Stimulated activated CD8-positive, alpha-beta memory T cell treated with anti-CD3 and anti-CD28 coated beads, Interleukin-12 subunit alpha, Interleukin-12 subunit beta, amount 100 ng/mL, for 4 hours (primary cell): ENCODE results near the gene OR7G1.

Experiments
- DNase-seq: peaks from one replicate; pipeline ENCODE4 v3.0.0-alpha.2; 2020; ENCODE audit warnings: low read depth

OR7G1 gene, protein sequence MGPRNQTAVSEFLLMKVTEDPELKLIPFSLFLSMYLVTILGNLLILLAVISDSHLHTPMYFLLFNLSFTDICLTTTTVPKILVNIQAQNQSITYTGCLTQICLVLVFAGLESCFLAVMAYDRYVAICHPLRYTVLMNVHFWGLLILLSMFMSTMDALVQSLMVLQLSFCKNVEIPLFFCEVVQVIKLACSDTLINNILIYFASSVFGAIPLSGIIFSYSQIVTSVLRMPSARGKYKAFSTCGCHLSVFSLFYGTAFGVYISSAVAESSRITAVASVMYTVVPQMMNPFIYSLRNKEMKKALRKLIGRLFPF

DNA sequence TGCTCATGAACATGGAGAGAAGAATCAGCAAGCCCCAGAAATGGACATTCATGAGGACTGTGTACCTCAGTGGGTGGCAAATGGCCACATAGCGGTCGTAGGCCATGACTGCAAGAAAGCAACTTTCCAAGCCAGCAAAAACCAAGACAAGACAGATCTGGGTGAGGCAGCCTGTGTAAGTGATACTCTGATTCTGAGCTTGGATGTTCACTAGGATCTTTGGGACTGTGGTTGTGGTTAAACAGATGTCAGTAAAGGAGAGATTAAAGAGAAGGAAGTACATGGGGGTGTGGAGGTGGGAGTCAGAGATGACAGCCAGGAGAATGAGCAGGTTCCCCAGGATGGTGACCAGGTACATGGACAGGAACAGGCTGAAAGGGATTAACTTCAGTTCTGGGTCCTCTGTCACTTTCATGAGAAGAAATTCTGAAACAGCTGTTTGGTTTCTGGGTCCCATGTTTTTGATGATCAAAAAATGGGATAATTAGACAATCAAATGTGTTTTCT is at the start of gene OR7G1:
OR7G1 (minus strand) TSS at position 457 of the 507 bp plus-strand sequence; CDS start at position 457, 0 bp downstream.
- no peak for DNase-seq

DNA sequence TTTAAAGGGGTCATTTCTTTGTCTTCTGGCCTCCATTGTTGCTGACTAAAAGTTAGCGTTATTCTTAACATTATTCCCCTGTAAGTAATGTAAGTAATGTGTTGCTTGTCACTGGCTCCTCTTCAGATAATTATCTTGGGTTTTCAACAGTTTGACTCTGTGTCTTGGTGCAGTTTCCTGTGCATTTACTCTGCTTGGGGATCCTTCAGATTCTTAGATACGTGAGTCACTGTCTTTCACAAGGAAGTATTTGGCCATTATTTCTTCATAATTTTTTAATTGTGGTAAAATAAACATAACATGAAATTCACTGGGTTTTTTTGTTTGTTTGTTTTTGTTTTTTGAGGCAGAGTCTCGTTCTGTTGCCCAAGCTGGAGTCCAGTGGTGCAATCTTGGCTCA is 49.7 kb upstream of the OR7G1 start:
- DNase-seq: no peak

GRCh38 chr19:9161427-9161826 is 45.9 kb upstream of the OR7G1 start:
- DNase-seq: no peak

DNA sequence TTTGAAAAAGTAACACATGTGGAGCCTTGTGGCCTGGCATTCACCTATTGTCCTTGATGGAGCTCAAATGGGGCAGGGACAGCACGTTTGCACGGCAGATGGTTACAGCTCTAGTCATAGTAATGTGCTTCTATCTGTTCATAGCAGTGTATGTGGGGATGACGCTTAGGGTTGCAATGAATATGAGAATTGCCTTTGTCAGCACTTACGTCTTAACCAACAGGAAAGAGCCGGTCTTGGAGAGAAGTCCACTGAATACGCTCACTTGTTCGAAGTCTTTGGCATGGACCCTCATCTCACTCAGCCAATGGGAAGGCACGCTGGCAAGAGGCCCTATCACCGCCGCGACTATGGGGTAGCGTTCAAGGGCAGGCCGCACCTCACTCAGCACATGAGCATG is 44.3 kb upstream of the OR7G1 start:
- no peak for DNase-seq

DNA sequence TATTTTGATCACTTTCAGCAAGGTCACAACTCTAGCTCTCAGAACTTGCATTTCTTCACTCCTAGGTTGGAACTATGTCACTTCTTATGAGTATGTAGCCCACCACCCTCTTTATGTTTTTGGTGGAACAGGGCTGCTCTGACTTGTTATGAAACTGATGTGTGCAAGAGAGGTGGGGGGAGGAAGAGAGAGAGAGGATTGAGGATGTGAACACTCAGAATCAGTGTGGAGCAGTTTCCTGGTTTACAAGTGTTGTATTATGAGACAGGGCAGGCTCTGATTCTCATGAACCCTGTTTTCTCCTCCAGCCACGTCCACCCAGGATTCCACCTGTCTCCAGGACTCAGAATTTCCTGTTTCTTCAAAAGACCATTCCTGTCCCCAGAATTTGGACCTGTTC is 40.7 kb upstream of the OR7G1 start:
- DNase-seq: no peak

DNA sequence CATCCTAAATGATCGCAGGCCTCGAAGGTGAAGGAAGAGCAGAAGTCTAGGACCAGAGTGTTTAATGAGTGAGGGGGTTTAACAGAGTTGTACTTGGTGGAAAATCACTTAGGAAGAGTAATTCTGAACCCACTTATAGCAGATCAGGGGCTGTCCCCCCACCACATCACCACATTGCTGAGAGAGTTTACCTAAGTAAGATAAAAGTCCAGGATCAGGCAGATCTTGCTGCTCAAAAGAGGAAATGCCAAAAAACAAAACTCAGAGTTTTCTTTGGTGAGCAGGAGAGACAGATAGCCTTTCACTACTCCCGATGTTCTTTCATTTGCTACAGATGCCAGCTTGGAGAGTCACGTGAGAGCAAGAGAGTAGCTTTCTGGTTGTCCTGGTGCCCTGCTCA is 40.0 kb upstream of the OR7G1 start:
- DNase-seq: no peak

- DNase-seq: no peak
Measured at GRCh38 chr19:9151367-9151766, 35.8 kb upstream of the OR7G1 start.

DNA sequence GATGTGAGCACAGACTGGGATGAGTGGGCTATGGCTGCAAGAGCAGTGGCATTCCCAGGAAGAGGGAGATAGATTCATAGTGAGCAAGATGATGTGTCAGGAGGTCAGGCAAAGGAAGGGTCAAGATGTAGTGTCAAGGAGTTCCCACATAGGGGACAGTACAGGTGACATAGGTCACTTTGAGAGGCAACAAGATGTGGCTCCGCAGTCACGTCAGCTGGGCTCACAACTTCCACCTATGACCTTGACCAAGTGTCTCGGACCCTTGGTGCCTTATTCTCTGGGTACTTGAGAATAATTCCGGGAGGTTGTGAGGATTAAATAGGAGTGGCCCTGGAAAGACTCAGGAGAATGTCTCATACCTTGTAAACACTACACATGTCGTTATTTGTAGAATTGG is 35.1 kb upstream of the OR7G1 start:
- no peak for DNase-seq

DNA sequence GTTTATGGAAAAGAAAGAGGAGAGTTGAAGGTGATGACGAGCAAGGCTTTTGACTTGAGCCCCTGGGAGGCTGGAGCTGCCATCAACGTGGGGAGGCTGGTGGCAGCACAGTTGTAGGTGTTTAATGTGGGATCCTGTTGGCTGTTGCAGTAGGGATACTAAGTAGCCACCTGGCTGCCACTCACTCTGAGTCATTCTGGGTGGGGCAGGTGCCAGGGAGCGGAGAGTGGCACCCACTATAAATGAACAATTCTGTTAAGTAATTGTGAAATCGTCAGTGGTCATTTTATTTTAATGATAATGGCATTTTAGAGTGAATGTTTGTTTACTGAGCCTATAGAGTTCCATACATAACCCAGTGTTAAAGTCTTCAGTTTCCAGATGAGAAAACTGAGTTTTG is 34.4 kb upstream of the OR7G1 start:
- DNase-seq: no peak

DNA sequence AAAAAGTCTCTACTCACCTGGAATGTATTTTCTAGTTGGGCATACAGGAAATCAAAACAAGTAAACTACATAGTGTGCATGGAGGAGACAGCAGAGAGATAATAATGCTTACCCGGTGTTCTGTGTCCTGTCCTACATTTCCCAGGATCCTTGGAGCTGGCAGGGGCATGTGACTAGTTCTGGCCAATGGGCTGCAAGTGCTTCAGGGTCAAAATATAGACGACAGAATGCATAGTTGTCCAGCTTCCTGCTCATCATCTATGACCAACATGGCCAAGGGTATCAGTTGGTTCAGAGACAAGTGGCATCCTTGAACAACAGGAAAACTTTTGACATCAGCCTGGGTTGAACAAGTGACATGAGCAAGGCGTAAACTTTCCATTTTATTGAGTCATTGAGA is 33.1 kb upstream of the OR7G1 start:
- DNase-seq: no peak

DNA sequence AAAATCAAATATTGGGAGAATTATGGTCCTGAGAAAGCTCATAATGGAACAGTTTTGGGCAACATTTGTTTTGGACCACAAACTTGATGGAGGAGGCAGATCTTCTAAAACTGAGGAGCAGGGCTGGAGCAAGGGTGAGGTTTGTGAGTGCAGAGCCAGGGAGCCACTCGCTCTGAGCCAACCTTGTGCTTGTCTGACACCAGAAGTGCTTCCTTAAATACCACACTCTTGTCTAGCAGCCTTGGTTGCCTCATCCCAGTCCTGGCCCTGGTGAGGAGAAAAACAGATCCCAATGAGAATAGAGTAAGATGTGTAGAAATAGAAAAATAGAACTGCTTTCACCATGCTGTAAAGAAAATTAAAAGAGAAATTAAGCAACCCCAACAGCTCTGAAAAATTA is 31.3 kb upstream of the OR7G1 start:
- DNase-seq: no peak

DNA sequence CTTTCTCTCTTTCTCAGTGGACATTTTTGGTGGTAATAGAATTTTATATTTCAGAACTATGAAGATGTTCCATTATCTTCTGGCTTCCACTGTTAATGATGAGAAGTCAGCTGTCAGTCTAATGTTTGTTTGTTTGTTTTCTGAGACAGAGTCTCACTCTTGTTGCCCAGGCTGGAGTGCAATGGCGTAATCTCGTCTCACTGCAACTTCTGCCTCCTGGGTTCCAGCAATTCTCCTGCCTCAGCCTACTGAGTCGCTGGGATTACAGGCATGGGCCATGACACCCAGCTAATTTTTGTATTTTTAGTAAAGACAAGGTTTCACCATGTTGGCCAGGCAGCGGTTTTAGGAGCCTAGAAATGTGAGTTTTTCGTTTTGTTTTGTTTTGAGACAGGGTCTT is 29.4 kb upstream of the OR7G1 start:
- no peak for DNase-seq

- DNase-seq: peak; percentile 74
Measured at GRCh38 chr19:9140159-9140874, 24.8 kb upstream of the OR7G1 start, which contains the start of gene ZNF317. TSS of gene ZNF317 (plus strand) at chr19:9140397. CDS start at chr19:9156017, 15,620 bp downstream.

- DNase-seq: no peak
Measured at GRCh38 chr19:9139609-9140158, 24.1 kb upstream of the OR7G1 start.

DNA sequence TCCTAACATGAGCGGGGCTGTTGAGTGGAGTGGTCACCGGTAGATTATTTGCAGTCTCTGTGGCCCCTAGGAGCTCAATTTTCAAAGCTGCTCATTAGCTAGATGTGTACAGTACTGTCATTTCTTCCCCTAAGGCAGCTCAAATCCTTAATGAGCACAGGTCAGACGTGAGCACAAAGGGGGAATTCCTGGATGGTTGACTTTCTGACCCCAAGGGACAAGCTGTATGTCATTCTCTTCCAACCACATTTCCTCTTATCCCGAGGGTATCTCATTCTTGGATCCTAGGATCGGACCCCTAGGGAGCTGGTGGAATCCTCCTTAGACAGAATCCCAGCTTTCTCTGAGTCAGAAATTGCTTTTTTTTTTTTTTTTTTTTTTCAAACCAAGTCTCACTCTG is 16.9 kb upstream of the OR7G1 start:
- DNase-seq: no peak

GRCh38 chr19:9130965-9131364 is 15.4 kb upstream of the OR7G1 start:
- DNase-seq: no peak

GRCh38 chr19:9128171-9128570 is 12.6 kb upstream of the OR7G1 start:
- DNase-seq: no peak

DNA sequence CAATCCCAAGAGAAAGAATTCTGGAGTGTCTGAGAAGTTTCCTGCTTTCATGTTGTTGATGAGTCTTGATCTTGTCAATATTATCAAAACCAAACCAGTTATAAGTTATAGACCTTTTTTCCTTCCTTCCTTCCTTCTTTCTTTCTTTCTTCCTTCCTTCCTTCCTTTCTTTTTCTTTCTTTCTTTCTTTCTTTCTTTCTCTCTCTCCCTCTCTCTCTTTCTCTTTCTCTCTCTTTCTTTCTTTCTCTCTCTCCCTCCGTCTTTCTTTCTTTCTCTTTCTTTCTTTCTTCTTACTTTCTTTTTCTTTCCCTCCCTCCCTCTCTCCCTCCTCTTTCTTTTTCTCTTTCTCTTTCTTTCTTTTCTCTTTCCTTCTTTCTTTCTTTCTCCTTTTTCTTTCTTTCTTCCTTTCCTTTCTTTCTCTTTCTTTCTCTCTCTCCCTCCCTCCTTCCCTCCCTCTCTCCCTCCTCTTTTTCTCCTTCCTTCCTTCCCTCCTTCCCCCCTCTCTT is 11.4 kb upstream of the OR7G1 start, which contains the start of gene OR7G3:
OR7G3 (minus strand) TSS at position 51 of the 506 bp plus-strand sequence; CDS start at position 51, 0 bp downstream.
- DNase-seq: no peak

- DNase-seq: no peak
Measured at GRCh38 chr19:9116547-9116946, 984 bp upstream of the OR7G1 start.

DNA sequence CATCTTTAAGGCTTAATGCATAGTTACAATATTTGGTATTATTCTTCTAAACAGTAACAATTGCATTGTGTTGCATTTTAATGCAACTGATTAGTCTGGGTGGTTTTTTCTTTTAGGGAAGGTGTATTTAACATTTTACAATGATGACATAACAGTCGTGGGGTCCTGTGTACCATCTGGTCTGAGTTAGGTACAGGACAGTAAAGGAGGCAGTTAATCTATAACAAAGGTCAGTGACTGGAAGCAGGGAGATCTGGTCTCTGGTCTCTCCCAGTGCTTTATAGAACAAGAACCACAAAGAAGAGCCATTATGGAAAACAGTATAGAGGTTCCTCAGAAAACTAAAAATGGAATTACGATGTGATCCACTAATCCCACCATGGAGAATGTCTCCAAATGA is 5.6 kb downstream of the OR7G1 start:
- no peak for DNase-seq

DNA sequence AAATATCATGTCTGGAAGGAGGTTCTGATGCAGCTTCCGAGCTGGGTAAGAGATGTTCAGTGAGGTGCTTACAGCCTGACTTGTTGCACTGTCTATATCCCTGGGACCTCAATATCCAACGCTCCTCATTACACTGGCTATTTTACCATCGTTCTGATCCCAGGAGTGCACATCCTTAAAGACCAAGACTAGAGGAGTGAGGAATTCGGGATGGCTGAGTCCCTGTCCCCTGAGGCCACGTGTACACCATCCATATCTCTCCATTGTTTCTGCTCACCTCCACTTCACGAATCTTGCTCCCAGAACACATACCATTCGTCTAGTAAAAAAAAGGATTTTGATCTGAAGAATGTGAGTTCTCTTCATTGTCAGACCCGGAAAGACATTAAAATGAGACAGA is 8.2 kb downstream of the OR7G1 start, which contains the start of gene OR7G2:
OR7G2 (minus strand) TSS at position 101 of the 400 bp plus-strand sequence. CDS start 4,232 bp downstream, outside the sequence.
- no peak for DNase-seq

DNA sequence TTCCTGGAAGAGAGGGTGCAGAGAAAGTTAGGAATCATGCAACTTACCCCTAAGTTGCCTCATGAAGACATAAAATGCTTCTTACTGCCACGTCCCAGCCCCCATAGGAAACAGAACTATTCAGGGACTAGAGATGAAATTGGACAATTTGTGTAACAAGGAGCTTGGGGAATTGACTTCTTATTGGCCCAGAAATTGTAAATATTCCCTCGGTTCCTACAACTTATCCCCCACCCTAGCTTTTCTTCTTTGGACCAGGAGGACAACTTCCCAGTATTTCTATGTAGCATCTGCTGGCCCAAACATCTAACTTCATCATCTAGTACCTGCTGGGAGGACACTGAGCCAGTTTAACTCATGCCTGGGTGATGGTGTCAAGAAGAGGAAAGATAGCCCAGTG is 28.8 kb downstream of the OR7G1 start, which contains the start of gene OR1M1:
OR1M1 (plus strand) TSS at position 301 of the 400 bp plus-strand sequence. CDS start 6,184 bp downstream, outside the sequence.
- DNase-seq: no peak
